HEK293T (cell line): Measurements from ENCODE around the gene CHPF2.

ENCODE experiments used
- BHLHE40 ChIP-seq: fragments of 450-650 bp; IDR thresholded peaks from 2 replicates; pipeline ENCODE4 v1.6.1; 2016; ENCODE audit warnings: mild to moderate bottlenecking, moderate library complexity, borderline replicate concordance
- SP1 ChIP-seq: fragments of 450-650 bp; IDR thresholded peaks from 2 replicates; pipeline ENCODE4 v1.6.1; 2017

GRCh38 chr7:151260883-151261282 is 28.6 kb downstream of the CHPF2 start:
- TF ChIP-seq SP1 (no peak), BHLHE40 (no peak)
